IMR-90 (cell line): ENCODE measurements around the gene DMRT3. TPM values are rescaled to one million over a fixed set of nuclear protein-coding genes. Genes with fewer than 3 reads are reported as not detected.

Experiments
- ATAC-seq: fragments of 200-7000 bp; cut with Tn5 transposase; 2 replicates; pipeline ENCODE4 v1.9.1; 2020; ENCODE audit warnings: low read depth, mild to moderate bottlenecking, moderate library complexity
- BruUV-seq: library from RNA; stranded (reverse); fragments of 400-500 nt; replicated peaks from 2 replicates; lab custom pipeline; 2021; lab: Mats Ljungman, UMichigan
- CTCF ChIA-PET: fragments of 300-600 bp; formaldehyde crosslinking; extraction: SDS; loops from one replicate; lab custom pipeline; 2021; ENCODE audit warnings: antibody characterized with exemption; lab: Yijun Ruan, JAX
- POLR2A ChIA-PET: fragments of 300-600 bp; sonication (Branson Sonifier 250); formaldehyde crosslinking; loops from one replicate; lab custom pipeline; 2022; ENCODE audit warnings: antibody characterized with exemption; ENCODE audit not compliant: unreplicated experiment; lab: Charles Lee
- DNase-seq: peaks from one replicate; pipeline ENCODE4 v3.0.0; 2013
- H2AFZ ChIP-seq: replicated peaks from 2 replicates; pipeline ENCODE3; 2013; ENCODE audit warnings: low read length, mild to moderate bottlenecking; ENCODE audit not compliant: poor library complexity
- H2AK5ac ChIP-seq: 2 replicates; pipeline ENCODE4 v1.6.1; 2013; ENCODE audit warnings: low read depth, low read length, inconsistent platforms
- H2AK9ac ChIP-seq: replicated peaks from 2 replicates; pipeline ENCODE3; 2013; ENCODE audit warnings: mild to moderate bottlenecking, low read depth, low read length, moderate library complexity; ENCODE audit not compliant: poor library complexity
- H2BK120ac ChIP-seq: 2 replicates; pipeline ENCODE4 v1.6.1; 2013; ENCODE audit warnings: low read depth, low read length, inconsistent platforms
- H2BK15ac ChIP-seq: 3 replicates; pipeline ENCODE4 v1.6.1; 2013; ENCODE audit warnings: low read depth, low read length, inconsistent platforms
- H2BK20ac ChIP-seq: 2 replicates; pipeline ENCODE4 v1.6.1; 2013; ENCODE audit warnings: low read depth, mild to moderate bottlenecking, inconsistent platforms, low read length, moderate library complexity
- H2BK5ac ChIP-seq: 2 replicates; pipeline ENCODE4 v1.6.1; 2013; ENCODE audit warnings: mild to moderate bottlenecking, low read depth, low read length, inconsistent platforms; ENCODE audit not compliant: poor library complexity, severe bottlenecking
- H3K14ac ChIP-seq: replicated peaks from 2 replicates; pipeline ENCODE4 v1.6.1; 2013; ENCODE audit warnings: low read depth, low read length, inconsistent platforms
- H3K18ac ChIP-seq: 2 replicates; pipeline ENCODE4 v1.6.1; 2013; ENCODE audit warnings: low read depth, low read length, control low read depth
- H3K23ac ChIP-seq: 2 replicates; pipeline ENCODE4 v1.6.1; 2013; ENCODE audit warnings: low read depth, low read length, inconsistent platforms
- H3K27ac ChIP-seq: 2 replicates; pipeline ENCODE4 v1.5.1; 2013; ENCODE audit warnings: mild to moderate bottlenecking, control low read depth, low read length; ENCODE audit not compliant: insufficient read depth
- H3K27me3 ChIP-seq: 2 replicates; pipeline ENCODE4 v1.6.1; 2013; ENCODE audit warnings: low read length; ENCODE audit not compliant: control insufficient read depth, insufficient read depth
- H3K36me3 ChIP-seq: 2 replicates; pipeline ENCODE4 v1.6.1; 2013; ENCODE audit warnings: low read length, mixed read lengths; ENCODE audit not compliant: control insufficient read depth, insufficient read depth
- H3K4ac ChIP-seq: 2 replicates; pipeline ENCODE4 v1.6.1; 2013; ENCODE audit warnings: low read depth, low read length, inconsistent platforms
- H3K4me1 ChIP-seq: 2 replicates; pipeline ENCODE4 v1.6.1; 2013; ENCODE audit warnings: low read length, mixed read lengths; ENCODE audit not compliant: control insufficient read depth, insufficient read depth
- H3K4me2 ChIP-seq: 2 replicates; pipeline ENCODE4 v1.6.1; 2013; ENCODE audit warnings: low read depth, mild to moderate bottlenecking, control low read depth, low read length, moderate library complexity
- H3K4me3 ChIP-seq: 2 replicates; pipeline ENCODE4 v1.5.1; 2013; ENCODE audit warnings: low read depth, mild to moderate bottlenecking, control low read depth, low read length, moderate library complexity; ENCODE audit not compliant: insufficient read depth
- H3K56ac ChIP-seq: 2 replicates; pipeline ENCODE4 v1.6.1; 2013; ENCODE audit warnings: low read length, inconsistent platforms; ENCODE audit not compliant: insufficient read depth; ENCODE audit errors: extremely low read depth
- H3K79me1 ChIP-seq, 2 experiments: 2 replicates each; pipeline ENCODE4 v1.6.1; 2013; ENCODE audit warnings: low read length in 2 of 2, inconsistent platforms in 1 of 2, low read depth in 1 of 2
- H3K9ac ChIP-seq: 2 replicates; pipeline ENCODE4 v1.6.1; 2013; ENCODE audit warnings: low read depth, low read length, control low read depth
- H3K9me1 ChIP-seq: 2 replicates; pipeline ENCODE4 v1.6.1; 2013; ENCODE audit warnings: low read length, inconsistent platforms; ENCODE audit not compliant: insufficient read depth
- H3K9me3 ChIP-seq: 2 replicates; pipeline ENCODE4 v1.6.1; 2013; ENCODE audit warnings: low read length; ENCODE audit not compliant: control insufficient read depth, insufficient read depth
- H4K20me1 ChIP-seq: 2 replicates; pipeline ENCODE4 v1.6.1; 2013; ENCODE audit warnings: low read length, inconsistent platforms; ENCODE audit not compliant: insufficient read depth
- H4K5ac ChIP-seq: 2 replicates; pipeline ENCODE4 v1.6.1; 2013; ENCODE audit warnings: mild to moderate bottlenecking, low read depth, low read length, control low read depth
- H4K8ac ChIP-seq, 2 experiments: 2 replicates each; pipeline ENCODE4 v1.6.1; 2013; ENCODE audit warnings: low read depth in 2 of 2, low read length in 2 of 2, control low read depth in 1 of 2, inconsistent platforms in 1 of 2
- H4K91ac ChIP-seq: 2 replicates; pipeline ENCODE4 v1.6.1; 2013; ENCODE audit warnings: low read depth, low read length, inconsistent platforms; ENCODE audit not compliant: insufficient read depth
- BHLHE40 ChIP-seq: fragments of 150-350 bp; IDR thresholded peaks from 2 replicates; pipeline ENCODE4 v1.6.1; 2016; ENCODE audit warnings: mild to moderate bottlenecking, low read depth, low read length
- FOS ChIP-seq: fragments of 150-350 bp; IDR thresholded peaks from 2 replicates; pipeline ENCODE4 v1.6.1; 2016; ENCODE audit warnings: low read depth, low read length
- NFE2L2 ChIP-seq: fragments of 150-350 bp; IDR thresholded peaks from 2 replicates; pipeline ENCODE4 v1.6.1; 2016; ENCODE audit warnings: low read depth, mild to moderate bottlenecking, low read length
- POLR2A ChIP-seq: IDR thresholded peaks from 2 replicates; pipeline ENCODE4 v1.6.1; 2012; ENCODE audit warnings: mild to moderate bottlenecking, low read depth, low read length
- RAD21 ChIP-seq: IDR thresholded peaks from 2 replicates; pipeline ENCODE4 v1.6.1; 2012; ENCODE audit warnings: low read length, improper control_type of control experiment
- RCOR1 ChIP-seq: IDR thresholded peaks from 2 replicates; pipeline ENCODE4 v1.6.1; 2012; ENCODE audit warnings: mild to moderate bottlenecking, low read length, improper control_type of control experiment; ENCODE audit not compliant: insufficient replicate concordance
- RFX5 ChIP-seq: IDR thresholded peaks from 2 replicates; pipeline ENCODE4 v1.8.0; 2012; ENCODE audit warnings: low read depth, mild to moderate bottlenecking, low read length, moderate library complexity
- WGBS, 2 experiments: methylation state at CpG; one replicate each; pipeline versions ENCODE4 v1.1.5 to v1.1.7; 2013; ENCODE audit warnings: missing lambda C conversion rate in 2 of 2; ENCODE audit not compliant: insufficient read length in 1 of 2; ENCODE audit errors: extremely low coverage in 2 of 2; 5-methylcytosine and 5-hydroxymethylcytosine counted together
- dilution Hi-C: fragments of 300-500 bp; cut with HindIII; formaldehyde crosslinking; loops from one replicate; pipeline ENCODE4 v1.14.3; 2018; ENCODE audit warnings: low sequenced_read_pairs; ENCODE audit not compliant: unreplicated experiment
- in situ Hi-C: fragments of 300-500 bp; cut with MboI; formaldehyde crosslinking; loops from 3 replicates; pipeline ENCODE4 v1.14.3; 2019; ENCODE audit warnings: low sequenced_read_pairs, inconsistent platforms, mixed read lengths
- intact Hi-C: fragments of 100-400 bp; cut with micrococcal nuclease; formaldehyde crosslinking; loops from 2 replicates; pipeline ENCODE4 v1.10.0; 2022
- polyA plus RNA-seq, 3 experiments: library from polyadenylated mRNA; depleted of rRNA; stranded (reverse); fragments of >200 nt; gene quantifications; 2 replicates each; pipeline ENCODE4 v1.2.3, GENCODE V29; 2012; ENCODE audit warnings: low replicate concordance in 1 of 3
- total RNA-seq: library from RNA; depleted of rRNA; stranded (reverse); fragments of >200 nt; gene quantifications from 2 replicates; pipeline ENCODE4 v1.2.3, GENCODE V29; 2012
- TF ChIP-seq, protein P1 (sequence below): conservative IDR thresholded peaks from 2 replicates; pipeline ENCODE4 v1.5.1; 2012; ENCODE audit warnings: mild to moderate bottlenecking, low read depth, low read length, improper control_type of control experiment
- TF ChIP-seq, protein P2 (sequence below): fragments of 150-350 bp; IDR thresholded peaks from 2 replicates; pipeline ENCODE4 v1.6.1; 2017; ENCODE audit warnings: mild to moderate bottlenecking, antibody characterized with exemption, low read length, low read depth

DMRT3 gene
- total and polyA plus RNA-seq, 2 of the 4 experiments (the other 2 are of a cell fraction), result not detected

DNA sequence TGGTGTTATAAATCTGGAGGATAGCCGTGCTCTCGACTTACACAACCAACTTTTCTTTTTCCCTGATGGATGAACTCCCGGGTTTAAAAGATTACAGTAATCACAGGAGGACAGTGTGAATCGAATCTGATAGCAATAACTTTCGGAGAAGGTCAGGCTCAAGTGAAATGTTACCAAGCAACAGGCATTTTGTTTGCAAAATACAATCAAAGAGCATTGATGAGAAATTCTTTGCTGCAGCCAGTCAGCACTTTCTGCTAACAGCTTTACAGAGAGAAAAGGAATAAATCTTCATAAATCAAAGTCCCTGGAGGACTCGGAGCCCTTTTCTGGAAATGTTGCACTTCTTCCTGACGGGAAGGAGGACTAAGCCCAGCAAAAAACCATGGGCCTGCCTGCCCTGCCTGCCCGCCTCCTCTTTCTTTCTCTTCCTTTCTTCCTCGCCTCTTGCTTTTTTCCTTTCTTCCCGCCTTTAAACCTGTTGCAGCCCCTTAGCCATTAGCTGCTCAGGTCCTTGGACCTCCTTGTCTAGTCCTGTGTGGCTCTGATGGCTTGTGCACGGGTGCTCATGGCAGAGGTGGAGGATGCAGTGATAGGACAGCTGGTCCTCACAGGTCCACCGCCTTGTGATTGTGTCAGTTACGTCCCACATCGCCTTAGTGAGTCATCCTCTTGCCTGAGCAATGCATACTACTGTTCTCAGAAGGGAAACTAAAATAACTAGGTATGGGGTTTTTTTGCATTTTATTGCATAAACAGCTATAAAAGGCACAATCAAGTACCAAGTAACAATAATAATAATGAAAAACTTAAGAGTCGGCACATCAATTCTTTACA is 6.2 kb downstream of the DMRT3 start (continued):
- TF ChIP-seq BHLHE40, result no peak

GRCh38 chr9:994005-994404 is 17.6 kb downstream of the DMRT3 start:
- BruUV-seq, result no TSS peak
- no peak overlapping the region for H2AFZ ChIP-seq
- H3K4me2 ChIP-seq, result no peak overlapping the region
- H2AK9ac ChIP-seq, result no peak overlapping the region
- H4K8ac ChIP-seq, result no peak overlapping the region
- H3K18ac ChIP-seq, result no peak overlapping the region
- no CpG with 5 or more reads among the region's 4 CpGs for WGBS, 2 experiments
- H3K9me3 ChIP-seq, result no peaks in the 10 kb centered on the region
- H3K4ac ChIP-seq, result no peak overlapping the region
- ChIA-PET CTCF (no interaction called here), POLR2A (no interaction called here)
- H3K14ac ChIP-seq, result no peak overlapping the region
- no peaks in the 10 kb centered on the region for H3K36me3 ChIP-seq
- no peak overlapping the region for H3K56ac ChIP-seq
- no peaks in the 10 kb centered on the region for H3K9me1 ChIP-seq
- no peak overlapping the region for H2BK15ac ChIP-seq
- H3K23ac ChIP-seq, result no peak overlapping the region
- in situ Hi-C loops (no loop called here), intact Hi-C loops (no loop called here), dilution Hi-C loops (no loop called here)
- no peak overlapping the region for H3K4me3 ChIP-seq
- H3K27me3 ChIP-seq, result no peaks in the 10 kb centered on the region; the same call in 1 of the 2 replicates
- H3K27ac ChIP-seq, result no peak overlapping the region
- no peak overlapping the region for H2AK5ac ChIP-seq
- no peaks in the 10 kb centered on the region for H4K20me1 ChIP-seq
- no peak overlapping the region for H2BK120ac ChIP-seq
- H4K91ac ChIP-seq, result no peak overlapping the region
- H2BK5ac ChIP-seq, result no peak overlapping the region
- H4K5ac ChIP-seq, result no peak overlapping the region
- TF ChIP-seq RAD21 (no peak), FOS (no peak), RFX5 (no peak), POLR2A (no peak), RCOR1 (no peak), NFE2L2 (no peak), BHLHE40 (no peak)
- TF ChIP-seq, protein P1, sequence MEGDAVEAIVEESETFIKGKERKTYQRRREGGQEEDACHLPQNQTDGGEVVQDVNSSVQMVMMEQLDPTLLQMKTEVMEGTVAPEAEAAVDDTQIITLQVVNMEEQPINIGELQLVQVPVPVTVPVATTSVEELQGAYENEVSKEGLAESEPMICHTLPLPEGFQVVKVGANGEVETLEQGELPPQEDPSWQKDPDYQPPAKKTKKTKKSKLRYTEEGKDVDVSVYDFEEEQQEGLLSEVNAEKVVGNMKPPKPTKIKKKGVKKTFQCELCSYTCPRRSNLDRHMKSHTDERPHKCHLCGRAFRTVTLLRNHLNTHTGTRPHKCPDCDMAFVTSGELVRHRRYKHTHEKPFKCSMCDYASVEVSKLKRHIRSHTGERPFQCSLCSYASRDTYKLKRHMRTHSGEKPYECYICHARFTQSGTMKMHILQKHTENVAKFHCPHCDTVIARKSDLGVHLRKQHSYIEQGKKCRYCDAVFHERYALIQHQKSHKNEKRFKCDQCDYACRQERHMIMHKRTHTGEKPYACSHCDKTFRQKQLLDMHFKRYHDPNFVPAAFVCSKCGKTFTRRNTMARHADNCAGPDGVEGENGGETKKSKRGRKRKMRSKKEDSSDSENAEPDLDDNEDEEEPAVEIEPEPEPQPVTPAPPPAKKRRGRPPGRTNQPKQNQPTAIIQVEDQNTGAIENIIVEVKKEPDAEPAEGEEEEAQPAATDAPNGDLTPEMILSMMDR, result no peak
- TF ChIP-seq, protein P2, sequence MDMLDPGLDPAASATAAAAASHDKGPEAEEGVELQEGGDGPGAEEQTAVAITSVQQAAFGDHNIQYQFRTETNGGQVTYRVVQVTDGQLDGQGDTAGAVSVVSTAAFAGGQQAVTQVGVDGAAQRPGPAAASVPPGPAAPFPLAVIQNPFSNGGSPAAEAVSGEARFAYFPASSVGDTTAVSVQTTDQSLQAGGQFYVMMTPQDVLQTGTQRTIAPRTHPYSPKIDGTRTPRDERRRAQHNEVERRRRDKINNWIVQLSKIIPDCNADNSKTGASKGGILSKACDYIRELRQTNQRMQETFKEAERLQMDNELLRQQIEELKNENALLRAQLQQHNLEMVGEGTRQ, result no peak
- DNase-seq, result no peak
- no peaks in the 10 kb centered on the region for H3K79me1 ChIP-seq
- H3K4me1 ChIP-seq, result no peaks in the 10 kb centered on the region
- no peak overlapping the region for H2BK20ac ChIP-seq
- no peak for ATAC-seq
- no peak overlapping the region for H3K9ac ChIP-seq
